OCI-LY7 (cell line): ENCODE measurements around the gene GPR35.

Source experiments
- CTCF ChIP-seq: fragments of 200-600 bp; sonication (generic); conservative IDR thresholded peaks from 2 replicates; pipeline ENCODE4 v1.5.1; 2014; ENCODE audit warnings: mild to moderate bottlenecking, antibody characterized with exemption, low read length, moderate library complexity, mixed read lengths
- EZH2phosphoT487 ChIP-seq: fragments of 200-600 bp; sonication (generic); IDR thresholded peaks from 2 replicates; pipeline ENCODE4 v1.6.1; 2018; ENCODE audit warnings: low read depth, borderline replicate concordance, mild to moderate bottlenecking, mixed run types, antibody characterized with exemption, low read length, moderate library complexity, mixed read lengths

GRCh38 chr2:240586198-240586918, 38.9 kb upstream of the GPR35 start, which contains the start of gene CAPN10:
- TF ChIP-seq CTCF (no peak), EZH2phosphoT487 (no peak)
